Measurements from ENCODE around the gene TOM1L2.

DNA sequence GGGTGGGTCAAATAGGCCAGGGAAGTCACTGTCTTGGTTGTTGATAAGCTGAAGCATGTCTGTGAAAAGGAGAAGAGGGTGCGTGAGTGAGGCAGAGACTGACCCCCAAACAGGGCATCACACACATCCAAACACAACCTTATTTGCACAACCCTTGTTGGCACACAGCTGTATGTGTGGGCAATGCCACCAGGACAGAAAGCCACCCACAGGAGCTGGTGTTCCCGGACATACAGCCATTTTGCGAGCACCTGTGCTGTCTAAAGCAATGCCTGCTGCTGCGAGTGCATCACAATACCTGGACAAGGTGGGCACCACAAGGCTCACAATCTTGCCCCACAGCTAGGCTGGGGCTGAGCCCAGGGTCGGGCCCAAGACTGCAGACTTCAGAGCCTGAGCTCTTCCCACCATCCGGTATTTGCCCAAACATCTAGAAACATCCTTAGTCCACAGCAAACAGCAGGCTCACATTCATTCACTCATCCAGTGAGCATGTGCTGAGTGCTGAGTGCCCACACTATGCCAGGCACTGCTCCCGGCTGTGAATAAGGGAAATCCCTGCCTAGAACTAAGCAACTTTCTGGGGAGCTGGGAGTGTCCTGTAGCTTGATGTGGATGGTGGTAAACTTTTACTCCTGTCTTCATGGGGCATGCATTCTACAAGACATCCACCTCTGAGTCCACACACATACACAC is 151.6 kb downstream of the TOM1L2 start:
- no peak for TF ChIP-seq EZH2 (IDR thresholded peaks at IDR 0.05; ENCODE audit: insufficient read depth, poor library complexity, severe bottlenecking)
- no peak for TF ChIP-seq EZH2phosphoT487 (IDR thresholded peaks at IDR 0.05; ENCODE audit: insufficient read depth, low read depth)
